IMR-90 (cell line): ENCODE data around the gene GLCCI1. TPM values are rescaled to one million over a fixed set of nuclear protein-coding genes. Genes with fewer than 3 reads are reported as not detected.

Experiments
- ATAC-seq: fragments of 200-7000 bp; cut with Tn5 transposase; 2 replicates; pipeline ENCODE4 v1.9.1; 2020; ENCODE audit warnings: low read depth, mild to moderate bottlenecking, moderate library complexity
- BruUV-seq: library from RNA; stranded (reverse); fragments of 400-500 nt; replicated peaks from 2 replicates; lab custom pipeline; 2021; lab: Mats Ljungman, UMichigan
- CTCF ChIA-PET: fragments of 300-600 bp; formaldehyde crosslinking; extraction: SDS; loops from one replicate; lab custom pipeline; 2021; ENCODE audit warnings: antibody characterized with exemption; lab: Yijun Ruan, JAX
- POLR2A ChIA-PET: fragments of 300-600 bp; sonication (Branson Sonifier 250); formaldehyde crosslinking; loops from one replicate; lab custom pipeline; 2022; ENCODE audit warnings: antibody characterized with exemption; ENCODE audit not compliant: unreplicated experiment; lab: Charles Lee
- DNase-seq: peaks from one replicate; pipeline ENCODE4 v3.0.0; 2013
- H2AFZ ChIP-seq: replicated peaks from 2 replicates; pipeline ENCODE3; 2013; ENCODE audit warnings: low read length, mild to moderate bottlenecking; ENCODE audit not compliant: poor library complexity
- H2AK5ac ChIP-seq: 2 replicates; pipeline ENCODE4 v1.6.1; 2013; ENCODE audit warnings: low read depth, low read length, inconsistent platforms
- H2AK9ac ChIP-seq: replicated peaks from 2 replicates; pipeline ENCODE3; 2013; ENCODE audit warnings: mild to moderate bottlenecking, low read depth, low read length, moderate library complexity; ENCODE audit not compliant: poor library complexity
- H2BK120ac ChIP-seq: 2 replicates; pipeline ENCODE4 v1.6.1; 2013; ENCODE audit warnings: low read depth, low read length, inconsistent platforms
- H2BK15ac ChIP-seq: 3 replicates; pipeline ENCODE4 v1.6.1; 2013; ENCODE audit warnings: low read depth, low read length, inconsistent platforms
- H2BK20ac ChIP-seq: 2 replicates; pipeline ENCODE4 v1.6.1; 2013; ENCODE audit warnings: low read depth, mild to moderate bottlenecking, inconsistent platforms, low read length, moderate library complexity
- H2BK5ac ChIP-seq: 2 replicates; pipeline ENCODE4 v1.6.1; 2013; ENCODE audit warnings: mild to moderate bottlenecking, low read depth, low read length, inconsistent platforms; ENCODE audit not compliant: poor library complexity, severe bottlenecking
- H3K14ac ChIP-seq: replicated peaks from 2 replicates; pipeline ENCODE4 v1.6.1; 2013; ENCODE audit warnings: low read depth, low read length, inconsistent platforms
- H3K18ac ChIP-seq: 2 replicates; pipeline ENCODE4 v1.6.1; 2013; ENCODE audit warnings: low read depth, low read length, control low read depth
- H3K23ac ChIP-seq: 2 replicates; pipeline ENCODE4 v1.6.1; 2013; ENCODE audit warnings: low read depth, low read length, inconsistent platforms
- H3K27ac ChIP-seq: 2 replicates; pipeline ENCODE4 v1.5.1; 2013; ENCODE audit warnings: mild to moderate bottlenecking, control low read depth, low read length; ENCODE audit not compliant: insufficient read depth
- H3K27me3 ChIP-seq: 2 replicates; pipeline ENCODE4 v1.6.1; 2013; ENCODE audit warnings: low read length; ENCODE audit not compliant: control insufficient read depth, insufficient read depth
- H3K36me3 ChIP-seq: 2 replicates; pipeline ENCODE4 v1.6.1; 2013; ENCODE audit warnings: low read length, mixed read lengths; ENCODE audit not compliant: control insufficient read depth, insufficient read depth
- H3K4ac ChIP-seq: 2 replicates; pipeline ENCODE4 v1.6.1; 2013; ENCODE audit warnings: low read depth, low read length, inconsistent platforms
- H3K4me1 ChIP-seq: 2 replicates; pipeline ENCODE4 v1.6.1; 2013; ENCODE audit warnings: low read length, mixed read lengths; ENCODE audit not compliant: control insufficient read depth, insufficient read depth
- H3K4me2 ChIP-seq: 2 replicates; pipeline ENCODE4 v1.6.1; 2013; ENCODE audit warnings: low read depth, mild to moderate bottlenecking, control low read depth, low read length, moderate library complexity
- H3K4me3 ChIP-seq: 2 replicates; pipeline ENCODE4 v1.5.1; 2013; ENCODE audit warnings: low read depth, mild to moderate bottlenecking, control low read depth, low read length, moderate library complexity; ENCODE audit not compliant: insufficient read depth
- H3K56ac ChIP-seq: 2 replicates; pipeline ENCODE4 v1.6.1; 2013; ENCODE audit warnings: low read length, inconsistent platforms; ENCODE audit not compliant: insufficient read depth; ENCODE audit errors: extremely low read depth
- H3K79me1 ChIP-seq, 2 experiments: 2 replicates each; pipeline ENCODE4 v1.6.1; 2013; ENCODE audit warnings: low read length in 2 of 2, inconsistent platforms in 1 of 2, low read depth in 1 of 2
- H3K9ac ChIP-seq: 2 replicates; pipeline ENCODE4 v1.6.1; 2013; ENCODE audit warnings: low read depth, low read length, control low read depth
- H3K9me1 ChIP-seq: 2 replicates; pipeline ENCODE4 v1.6.1; 2013; ENCODE audit warnings: low read length, inconsistent platforms; ENCODE audit not compliant: insufficient read depth
- H3K9me3 ChIP-seq: 2 replicates; pipeline ENCODE4 v1.6.1; 2013; ENCODE audit warnings: low read length; ENCODE audit not compliant: control insufficient read depth, insufficient read depth
- H4K20me1 ChIP-seq: 2 replicates; pipeline ENCODE4 v1.6.1; 2013; ENCODE audit warnings: low read length, inconsistent platforms; ENCODE audit not compliant: insufficient read depth
- H4K5ac ChIP-seq: 2 replicates; pipeline ENCODE4 v1.6.1; 2013; ENCODE audit warnings: mild to moderate bottlenecking, low read depth, low read length, control low read depth
- H4K8ac ChIP-seq, 2 experiments: 2 replicates each; pipeline ENCODE4 v1.6.1; 2013; ENCODE audit warnings: low read depth in 2 of 2, low read length in 2 of 2, control low read depth in 1 of 2, inconsistent platforms in 1 of 2
- H4K91ac ChIP-seq: 2 replicates; pipeline ENCODE4 v1.6.1; 2013; ENCODE audit warnings: low read depth, low read length, inconsistent platforms; ENCODE audit not compliant: insufficient read depth
- BHLHE40 ChIP-seq: fragments of 150-350 bp; IDR thresholded peaks from 2 replicates; pipeline ENCODE4 v1.6.1; 2016; ENCODE audit warnings: mild to moderate bottlenecking, low read depth, low read length
- CEBPB ChIP-seq: IDR thresholded peaks from 2 replicates; pipeline ENCODE4 v1.6.1; 2012; ENCODE audit warnings: low read depth, low read length, improper control_type of control experiment
- CHD1 ChIP-seq: IDR thresholded peaks from 2 replicates; pipeline ENCODE4 v1.6.1; 2012; ENCODE audit warnings: low read depth, low read length, improper control_type of control experiment
- FOS ChIP-seq: fragments of 150-350 bp; IDR thresholded peaks from 2 replicates; pipeline ENCODE4 v1.6.1; 2016; ENCODE audit warnings: low read depth, low read length
- MAFK ChIP-seq: IDR thresholded peaks from 2 replicates; pipeline ENCODE4 v1.6.1; 2012; ENCODE audit warnings: low read depth, low read length, improper control_type of control experiment
- MAZ ChIP-seq: IDR thresholded peaks from 2 replicates; pipeline ENCODE4 v1.6.1; 2012; ENCODE audit warnings: low read depth, mild to moderate bottlenecking, low read length, improper control_type of control experiment, moderate library complexity, borderline replicate concordance
- MXI1 ChIP-seq: IDR thresholded peaks from 2 replicates; pipeline ENCODE4 v1.6.1; 2012; ENCODE audit warnings: low read depth, mild to moderate bottlenecking, low read length, moderate library complexity, borderline replicate concordance
- NFE2L2 ChIP-seq: fragments of 150-350 bp; IDR thresholded peaks from 2 replicates; pipeline ENCODE4 v1.6.1; 2016; ENCODE audit warnings: low read depth, mild to moderate bottlenecking, low read length
- POLR2A ChIP-seq: IDR thresholded peaks from 2 replicates; pipeline ENCODE4 v1.6.1; 2012; ENCODE audit warnings: mild to moderate bottlenecking, low read depth, low read length
- RAD21 ChIP-seq: IDR thresholded peaks from 2 replicates; pipeline ENCODE4 v1.6.1; 2012; ENCODE audit warnings: low read length, improper control_type of control experiment
- RCOR1 ChIP-seq: IDR thresholded peaks from 2 replicates; pipeline ENCODE4 v1.6.1; 2012; ENCODE audit warnings: mild to moderate bottlenecking, low read length, improper control_type of control experiment; ENCODE audit not compliant: insufficient replicate concordance
- RFX5 ChIP-seq: IDR thresholded peaks from 2 replicates; pipeline ENCODE4 v1.8.0; 2012; ENCODE audit warnings: low read depth, mild to moderate bottlenecking, low read length, moderate library complexity
- SMC3 ChIP-seq: fragments of 150-350 bp; IDR thresholded peaks from 2 replicates; pipeline ENCODE4 v1.6.1; 2016; ENCODE audit warnings: low read depth, mild to moderate bottlenecking, antibody characterized with exemption, low read length, moderate library complexity
- WGBS, 2 experiments: methylation state at CpG; one replicate each; pipeline versions ENCODE4 v1.1.5 to v1.1.7; 2013; ENCODE audit warnings: missing lambda C conversion rate in 2 of 2; ENCODE audit not compliant: insufficient read length in 1 of 2; ENCODE audit errors: extremely low coverage in 2 of 2; 5-methylcytosine and 5-hydroxymethylcytosine counted together
- dilution Hi-C: fragments of 300-500 bp; cut with HindIII; formaldehyde crosslinking; loops from one replicate; pipeline ENCODE4 v1.14.3; 2018; ENCODE audit warnings: low sequenced_read_pairs; ENCODE audit not compliant: unreplicated experiment
- in situ Hi-C: fragments of 300-500 bp; cut with MboI; formaldehyde crosslinking; loops from 3 replicates; pipeline ENCODE4 v1.14.3; 2019; ENCODE audit warnings: low sequenced_read_pairs, inconsistent platforms, mixed read lengths
- intact Hi-C: fragments of 100-400 bp; cut with micrococcal nuclease; formaldehyde crosslinking; loops from 2 replicates; pipeline ENCODE4 v1.10.0; 2022
- polyA plus RNA-seq, 3 experiments: library from polyadenylated mRNA; depleted of rRNA; stranded (reverse); fragments of >200 nt; gene quantifications; 2 replicates each; pipeline ENCODE4 v1.2.3, GENCODE V29; 2012; ENCODE audit warnings: low replicate concordance in 1 of 3
- total RNA-seq: library from RNA; depleted of rRNA; stranded (reverse); fragments of >200 nt; gene quantifications from 2 replicates; pipeline ENCODE4 v1.2.3, GENCODE V29; 2012
- TF ChIP-seq, protein P1 (sequence below): conservative IDR thresholded peaks from 2 replicates; pipeline ENCODE4 v1.5.1; 2012; ENCODE audit warnings: mild to moderate bottlenecking, low read depth, low read length, improper control_type of control experiment
- TF ChIP-seq, protein P2 (sequence below): fragments of 150-350 bp; IDR thresholded peaks from 2 replicates; pipeline ENCODE4 v1.6.1; 2016; ENCODE audit warnings: low read depth, mild to moderate bottlenecking, low read length, moderate library complexity, borderline replicate concordance
- TF ChIP-seq, protein P3 (sequence below): fragments of 150-350 bp; IDR thresholded peaks from 2 replicates; pipeline ENCODE4 v1.6.1; 2017; ENCODE audit warnings: mild to moderate bottlenecking, antibody characterized with exemption, low read length, low read depth

The GLCCI1 gene
- total and polyA plus RNA-seq, 2 of the 4 experiments (the other 2 are of a cell fraction), result 4.1 to 6.2 TPM

DNA sequence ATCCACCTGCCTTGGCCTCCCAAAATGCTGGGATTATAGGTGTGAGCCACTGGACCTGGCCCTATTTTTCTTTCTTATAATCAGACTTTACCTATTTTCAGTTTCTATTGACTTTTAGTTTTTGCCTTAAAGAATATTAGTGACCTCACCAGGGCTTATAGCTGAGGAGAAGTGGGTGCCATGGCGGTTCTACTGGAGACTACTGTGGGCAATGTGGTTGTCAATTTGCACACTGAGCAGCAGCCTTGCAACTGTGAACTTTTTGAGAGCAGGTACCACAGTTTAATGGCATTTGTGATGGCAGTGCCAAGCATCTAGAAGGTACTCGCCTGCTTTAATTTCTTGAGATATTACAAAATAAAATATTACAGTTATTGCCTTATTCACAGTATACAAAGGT, 11.5 kb downstream of the GLCCI1 start:
- H3K9ac ChIP-seq, result no peak overlapping the region
- H3K27me3 ChIP-seq, result no peaks in the 10 kb centered on the region
- H2AK5ac ChIP-seq, result no peak overlapping the region
- H3K23ac ChIP-seq, result no peak overlapping the region
- no peak overlapping the region for H2BK20ac ChIP-seq
- H2BK120ac ChIP-seq, result no peak overlapping the region
- DNase-seq (no peak), ATAC-seq (no peak)
- H2BK5ac ChIP-seq, result no peak overlapping the region
- no peak overlapping the region for H4K91ac ChIP-seq
- ChIA-PET POLR2A (no interaction called here), CTCF (interaction anchor here (0.9 kb wide), 1 partner anchor 9 kb away, joined by 4 read pairs; no protein-coding TSS in a partner anchor)
- H3K27ac ChIP-seq, result no peak overlapping the region
- no peak overlapping the region for H3K4me2 ChIP-seq
- no peak for TF ChIP-seq FOS
- TF ChIP-seq, protein P1, sequence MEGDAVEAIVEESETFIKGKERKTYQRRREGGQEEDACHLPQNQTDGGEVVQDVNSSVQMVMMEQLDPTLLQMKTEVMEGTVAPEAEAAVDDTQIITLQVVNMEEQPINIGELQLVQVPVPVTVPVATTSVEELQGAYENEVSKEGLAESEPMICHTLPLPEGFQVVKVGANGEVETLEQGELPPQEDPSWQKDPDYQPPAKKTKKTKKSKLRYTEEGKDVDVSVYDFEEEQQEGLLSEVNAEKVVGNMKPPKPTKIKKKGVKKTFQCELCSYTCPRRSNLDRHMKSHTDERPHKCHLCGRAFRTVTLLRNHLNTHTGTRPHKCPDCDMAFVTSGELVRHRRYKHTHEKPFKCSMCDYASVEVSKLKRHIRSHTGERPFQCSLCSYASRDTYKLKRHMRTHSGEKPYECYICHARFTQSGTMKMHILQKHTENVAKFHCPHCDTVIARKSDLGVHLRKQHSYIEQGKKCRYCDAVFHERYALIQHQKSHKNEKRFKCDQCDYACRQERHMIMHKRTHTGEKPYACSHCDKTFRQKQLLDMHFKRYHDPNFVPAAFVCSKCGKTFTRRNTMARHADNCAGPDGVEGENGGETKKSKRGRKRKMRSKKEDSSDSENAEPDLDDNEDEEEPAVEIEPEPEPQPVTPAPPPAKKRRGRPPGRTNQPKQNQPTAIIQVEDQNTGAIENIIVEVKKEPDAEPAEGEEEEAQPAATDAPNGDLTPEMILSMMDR, result no peak
- no peak for TF ChIP-seq RAD21
- TF ChIP-seq BHLHE40, result no peak
- TF ChIP-seq, protein P2, sequence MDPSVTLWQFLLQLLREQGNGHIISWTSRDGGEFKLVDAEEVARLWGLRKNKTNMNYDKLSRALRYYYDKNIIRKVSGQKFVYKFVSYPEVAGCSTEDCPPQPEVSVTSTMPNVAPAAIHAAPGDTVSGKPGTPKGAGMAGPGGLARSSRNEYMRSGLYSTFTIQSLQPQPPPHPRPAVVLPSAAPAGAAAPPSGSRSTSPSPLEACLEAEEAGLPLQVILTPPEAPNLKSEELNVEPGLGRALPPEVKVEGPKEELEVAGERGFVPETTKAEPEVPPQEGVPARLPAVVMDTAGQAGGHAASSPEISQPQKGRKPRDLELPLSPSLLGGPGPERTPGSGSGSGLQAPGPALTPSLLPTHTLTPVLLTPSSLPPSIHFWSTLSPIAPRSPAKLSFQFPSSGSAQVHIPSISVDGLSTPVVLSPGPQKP, result no peak
- TF ChIP-seq MXI1, result no peak
- no peak for TF ChIP-seq CEBPB
- no peak for TF ChIP-seq POLR2A
- TF ChIP-seq RFX5, result no peak
- no peak for TF ChIP-seq RCOR1
- TF ChIP-seq, protein P3, sequence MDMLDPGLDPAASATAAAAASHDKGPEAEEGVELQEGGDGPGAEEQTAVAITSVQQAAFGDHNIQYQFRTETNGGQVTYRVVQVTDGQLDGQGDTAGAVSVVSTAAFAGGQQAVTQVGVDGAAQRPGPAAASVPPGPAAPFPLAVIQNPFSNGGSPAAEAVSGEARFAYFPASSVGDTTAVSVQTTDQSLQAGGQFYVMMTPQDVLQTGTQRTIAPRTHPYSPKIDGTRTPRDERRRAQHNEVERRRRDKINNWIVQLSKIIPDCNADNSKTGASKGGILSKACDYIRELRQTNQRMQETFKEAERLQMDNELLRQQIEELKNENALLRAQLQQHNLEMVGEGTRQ, result no peak
- no peak for TF ChIP-seq MAZ
- TF ChIP-seq MAFK, result no peak
- no peak for TF ChIP-seq CHD1
- no peak for TF ChIP-seq SMC3
- no peak for TF ChIP-seq NFE2L2
- H3K4ac ChIP-seq, result no peak overlapping the region
- no peak overlapping the region for H2BK15ac ChIP-seq
- H3K4me1 ChIP-seq, result no peaks in the 10 kb centered on the region; the same call in 1 of the 2 replicates
- H3K4me3 ChIP-seq, result no peak overlapping the region
- H3K9me1 ChIP-seq, result no peaks in the 10 kb centered on the region
- H4K5ac ChIP-seq, result no peak overlapping the region
- no peak overlapping the region for H2AK9ac ChIP-seq
- H3K14ac ChIP-seq, result no peak overlapping the region
- no peaks in the 10 kb centered on the region for H3K36me3 ChIP-seq
- WGBS, 2 experiments, result no CpG with 5 or more reads among the region's 2 CpGs
- peaks cover 4% of the 10 kb centered on the region; the same call in 1 of the 2 replicates for H4K20me1 ChIP-seq
- dilution Hi-C loops, result no loop called here
- intact Hi-C loops, result no loop called here
- no peak overlapping the region for H3K56ac ChIP-seq
- H3K9me3 ChIP-seq, result no peaks in the 10 kb centered on the region
- H3K18ac ChIP-seq, result no peak overlapping the region
- BruUV-seq, result no TSS peak
- H2AFZ ChIP-seq, result no peak overlapping the region
- H4K8ac ChIP-seq, result no peak overlapping the region
- in situ Hi-C loops, result no loop called here
- peaks cover 16 to 33% of the 10 kb centered on the region in 2 experiments; a peak in 3 of 4 replicates for H3K79me1 ChIP-seq
